Measurements from ENCODE around the gene ANKRD23.
A peak's percentile ranks its signal among the peaks of the same experiment; 100 is the strongest.

Gene ANKRD23

DNA sequence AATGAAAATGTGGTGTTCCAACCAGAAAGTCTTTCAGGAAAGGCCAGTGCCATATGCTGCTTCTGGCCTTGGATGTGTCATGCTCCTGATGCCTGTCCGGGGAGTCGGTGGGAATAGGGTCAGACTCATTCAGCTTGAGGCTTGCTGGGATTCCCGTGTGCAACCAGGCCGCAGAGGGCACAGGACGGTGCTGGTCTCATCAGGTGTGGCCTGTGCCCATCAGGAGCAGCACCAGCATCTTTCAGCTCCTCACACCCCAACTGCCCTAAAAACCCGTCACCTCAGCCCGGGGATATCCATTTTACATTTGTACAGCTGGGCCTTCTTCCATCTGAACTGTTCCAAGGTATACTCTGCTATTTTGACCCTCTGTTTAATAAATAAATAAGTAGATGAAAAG lies 41.1 kb downstream of the ANKRD23 start:
- Histone ChIP-seq H3K27ac (no peak overlapping the region), H3K27me3 (no peaks in the 10 kb centered on the region), H3K9me3 (no peaks in the 10 kb centered on the region), H3K36me3 (no peaks in the 10 kb centered on the region), H3K4me1 (ENCODE audit: control insufficient read depth in 1 of 2, insufficient read depth in 1 of 2, low read depth in 1 of 2, low read length in 1 of 2) (peaks cover 3 to 8% of the 10 kb centered on the region in 2 experiments), H3K4me3 (ENCODE audit: low read depth in 1 of 2, low read length in 1 of 2) (no peak overlapping the region)
- TF ChIP-seq, protein P1, sequence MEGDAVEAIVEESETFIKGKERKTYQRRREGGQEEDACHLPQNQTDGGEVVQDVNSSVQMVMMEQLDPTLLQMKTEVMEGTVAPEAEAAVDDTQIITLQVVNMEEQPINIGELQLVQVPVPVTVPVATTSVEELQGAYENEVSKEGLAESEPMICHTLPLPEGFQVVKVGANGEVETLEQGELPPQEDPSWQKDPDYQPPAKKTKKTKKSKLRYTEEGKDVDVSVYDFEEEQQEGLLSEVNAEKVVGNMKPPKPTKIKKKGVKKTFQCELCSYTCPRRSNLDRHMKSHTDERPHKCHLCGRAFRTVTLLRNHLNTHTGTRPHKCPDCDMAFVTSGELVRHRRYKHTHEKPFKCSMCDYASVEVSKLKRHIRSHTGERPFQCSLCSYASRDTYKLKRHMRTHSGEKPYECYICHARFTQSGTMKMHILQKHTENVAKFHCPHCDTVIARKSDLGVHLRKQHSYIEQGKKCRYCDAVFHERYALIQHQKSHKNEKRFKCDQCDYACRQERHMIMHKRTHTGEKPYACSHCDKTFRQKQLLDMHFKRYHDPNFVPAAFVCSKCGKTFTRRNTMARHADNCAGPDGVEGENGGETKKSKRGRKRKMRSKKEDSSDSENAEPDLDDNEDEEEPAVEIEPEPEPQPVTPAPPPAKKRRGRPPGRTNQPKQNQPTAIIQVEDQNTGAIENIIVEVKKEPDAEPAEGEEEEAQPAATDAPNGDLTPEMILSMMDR (IDR thresholded peaks at IDR 0.05), result no peak

DNA sequence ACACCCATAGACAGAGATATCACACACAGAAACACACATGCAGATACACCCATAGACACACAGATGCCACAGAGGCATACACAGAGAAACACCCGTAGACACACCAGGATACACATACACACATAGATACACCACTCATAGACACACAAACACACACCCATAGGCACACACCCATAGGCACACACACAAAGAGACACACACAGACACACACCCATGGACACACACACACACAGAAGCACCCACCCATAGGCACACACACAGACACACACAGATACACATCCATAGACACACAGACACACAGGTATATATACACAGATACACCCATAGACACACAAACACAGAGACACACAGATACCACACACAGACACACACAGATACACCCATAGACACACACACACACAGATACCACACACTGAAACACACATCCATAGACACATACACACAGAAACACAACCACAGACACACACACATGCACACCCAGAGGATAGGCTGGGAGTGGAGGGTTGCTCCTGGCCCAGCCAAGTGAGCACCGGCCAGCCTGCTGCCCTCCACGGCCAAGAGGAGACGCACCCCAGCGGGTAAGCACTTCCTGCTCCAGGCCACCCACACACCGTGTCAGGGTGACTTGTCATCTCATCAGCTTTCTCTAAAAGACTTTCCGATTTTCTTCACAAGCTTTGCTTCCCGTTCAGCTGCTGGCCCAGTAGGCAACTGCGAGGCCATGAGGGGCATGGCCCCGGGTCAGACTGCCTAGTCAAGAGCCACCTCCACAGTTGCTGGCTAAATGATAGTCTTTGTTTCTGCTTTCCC lies 41.8 kb downstream of the ANKRD23 start:
- TF ChIP-seq, protein P1 (IDR thresholded peaks at IDR 0.05), result no peak

GRCh38 chr2:96801005-96801785 lies 42.6 kb downstream of the ANKRD23 start:
- TF ChIP-seq, protein P1 (IDR thresholded peaks at IDR 0.05), result peak; percentile 81
- Histone ChIP-seq H3K4me3 (ENCODE audit: low read depth in 1 of 2, low read length in 1 of 2) (no peak overlapping the region), H3K27me3 (no peaks in the 10 kb centered on the region), H3K36me3 (no peaks in the 10 kb centered on the region), H3K27ac (no peak overlapping the region), H3K4me1 (ENCODE audit: control insufficient read depth in 1 of 2, insufficient read depth in 1 of 2, low read depth in 1 of 2, low read length in 1 of 2) (peaks cover 3 to 8% of the 10 kb centered on the region in 2 experiments), H3K9me3 (no peaks in the 10 kb centered on the region)

More for the DNA sequence above, 41.8 kb downstream of the ANKRD23 start:
- Histone ChIP-seq H3K27ac (no peak overlapping the region), H3K4me1 (ENCODE audit: control insufficient read depth in 1 of 2, insufficient read depth in 1 of 2, low read depth in 1 of 2, low read length in 1 of 2) (peaks cover 3 to 8% of the 10 kb centered on the region in 2 experiments), H3K36me3 (no peaks in the 10 kb centered on the region), H3K9me3 (no peaks in the 10 kb centered on the region), H3K4me3 (ENCODE audit: low read depth in 1 of 2, low read length in 1 of 2) (no peak overlapping the region), H3K27me3 (no peaks in the 10 kb centered on the region)

DNA sequence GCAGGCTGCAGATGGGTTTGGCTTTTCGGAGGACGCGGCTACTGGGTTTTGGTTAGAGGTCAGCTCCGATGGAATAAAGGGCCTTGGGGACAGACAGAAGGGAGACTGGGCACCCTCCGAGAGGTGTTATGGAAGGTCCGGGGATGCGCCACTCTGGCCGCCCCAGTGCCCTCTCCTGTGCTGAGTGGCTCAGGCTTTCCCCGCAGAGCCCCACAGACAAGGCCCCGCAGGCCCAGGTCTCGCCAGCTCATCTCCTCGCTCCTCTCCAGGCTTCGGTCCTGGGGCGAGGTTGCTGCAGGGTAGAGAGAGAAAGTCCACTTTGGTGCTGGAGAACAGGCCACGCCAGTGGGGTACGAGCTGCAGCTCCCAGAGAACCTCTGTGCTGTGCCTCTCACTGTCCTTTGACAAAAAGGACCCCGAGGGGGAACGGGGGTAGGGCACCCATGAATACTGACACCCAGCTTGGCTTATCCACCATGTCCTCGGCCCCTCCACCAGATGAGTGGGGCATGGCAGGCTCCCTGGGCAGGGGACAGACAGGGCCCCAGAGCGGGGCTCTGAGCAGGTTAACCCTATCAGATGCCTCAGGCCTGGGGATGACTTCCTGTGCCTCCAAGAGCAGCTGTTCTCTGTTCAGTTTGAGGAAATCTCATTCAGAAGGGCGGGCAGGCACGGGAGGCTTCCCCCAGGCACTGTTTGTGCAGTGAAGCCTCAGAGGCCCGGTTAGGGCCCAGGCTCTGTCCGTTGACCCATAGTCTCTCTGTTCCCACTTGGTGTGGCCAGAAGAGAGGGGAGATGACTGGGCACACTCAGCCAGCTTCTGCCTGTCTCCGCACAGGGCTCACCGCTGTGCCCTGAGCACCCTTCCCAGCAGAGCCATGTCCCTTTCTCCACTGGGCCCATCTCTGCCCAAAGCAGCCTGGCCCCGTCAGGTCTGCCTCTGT lies 43.5 kb downstream of the ANKRD23 start:
- Histone ChIP-seq H3K4me1 (ENCODE audit: control insufficient read depth in 1 of 2, insufficient read depth in 1 of 2, low read depth in 1 of 2, low read length in 1 of 2) (peaks cover 3 to 8% of the 10 kb centered on the region in 2 experiments), H3K27me3 (no peaks in the 10 kb centered on the region), H3K36me3 (no peaks in the 10 kb centered on the region), H3K9me3 (no peaks in the 10 kb centered on the region), H3K27ac (no peak overlapping the region), H3K4me3 (ENCODE audit: low read depth in 1 of 2, low read length in 1 of 2) (no peak overlapping the region)
- TF ChIP-seq, protein P1 (IDR thresholded peaks at IDR 0.05), result no peak

DNA sequence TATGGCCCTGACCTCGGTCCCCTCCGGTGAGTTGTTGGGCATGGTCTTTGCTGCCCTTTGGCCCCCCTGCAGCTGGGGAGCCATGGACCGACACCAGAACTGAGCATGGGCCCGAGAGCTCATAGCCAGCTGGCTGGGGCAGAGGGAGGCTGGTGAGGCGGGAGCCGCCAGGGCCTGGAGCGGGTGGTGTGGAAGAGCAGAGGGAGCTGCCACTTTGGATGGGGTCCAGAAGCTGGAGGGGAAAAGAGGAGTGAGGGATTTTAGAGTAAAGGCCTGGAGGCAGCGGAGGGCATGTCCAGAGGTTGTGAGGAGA lies 44.2 kb downstream of the ANKRD23 start:
- Histone ChIP-seq H3K36me3 (no peaks in the 10 kb centered on the region), H3K27ac (no peak overlapping the region), H3K4me1 (ENCODE audit: control insufficient read depth in 1 of 2, insufficient read depth in 1 of 2, low read depth in 1 of 2, low read length in 1 of 2) (peaks cover 3 to 8% of the 10 kb centered on the region in 2 experiments), H3K9me3 (no peaks in the 10 kb centered on the region), H3K27me3 (no peaks in the 10 kb centered on the region), H3K4me3 (ENCODE audit: low read depth in 1 of 2, low read length in 1 of 2) (no peak overlapping the region)
- TF ChIP-seq, protein P1 (IDR thresholded peaks at IDR 0.05), result no peak
